ENCODE data around the gene KIAA1755. TPM values are rescaled to one million over a fixed set of nuclear protein-coding genes. Genes with fewer than 3 reads are reported as not detected.

Gene KIAA1755
- total RNA-seq, 4 donors from 2014 or later = 0.12 to 3.4 (median 0.39) TPM

DNA sequence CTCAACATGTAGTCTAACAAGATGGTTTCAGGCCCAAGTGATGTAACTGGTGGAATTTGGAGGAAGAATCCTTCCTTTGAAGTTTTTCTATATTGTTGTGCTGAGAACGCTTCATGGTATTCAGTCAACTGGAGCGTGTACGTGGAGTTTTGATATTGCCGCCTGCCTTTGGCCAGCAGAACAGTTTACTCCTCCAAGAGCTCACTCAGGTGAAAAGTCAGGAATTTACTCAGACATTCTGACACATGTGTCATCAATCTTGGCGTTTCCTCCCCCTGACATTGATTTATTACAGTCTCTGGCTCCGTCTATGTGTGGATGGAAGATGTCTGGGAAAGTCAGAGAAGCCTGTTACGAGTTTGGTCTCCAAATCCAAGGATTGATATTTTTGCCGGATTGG, 76.4 kb downstream of the KIAA1755 start:
- Histone ChIP-seq H3K27ac (no peak overlapping the region), H3K9me3 (no peaks in the 10 kb centered on the region), H3K36me3 (no peaks in the 10 kb centered on the region), H3K27me3 (no peaks in the 10 kb centered on the region), H3K4me3 (no peak overlapping the region), H3K4me1 (peaks cover 0 to 30% (median 0%) of the 10 kb centered on the region in 3 donors)
- TF ChIP-seq, protein P1, sequence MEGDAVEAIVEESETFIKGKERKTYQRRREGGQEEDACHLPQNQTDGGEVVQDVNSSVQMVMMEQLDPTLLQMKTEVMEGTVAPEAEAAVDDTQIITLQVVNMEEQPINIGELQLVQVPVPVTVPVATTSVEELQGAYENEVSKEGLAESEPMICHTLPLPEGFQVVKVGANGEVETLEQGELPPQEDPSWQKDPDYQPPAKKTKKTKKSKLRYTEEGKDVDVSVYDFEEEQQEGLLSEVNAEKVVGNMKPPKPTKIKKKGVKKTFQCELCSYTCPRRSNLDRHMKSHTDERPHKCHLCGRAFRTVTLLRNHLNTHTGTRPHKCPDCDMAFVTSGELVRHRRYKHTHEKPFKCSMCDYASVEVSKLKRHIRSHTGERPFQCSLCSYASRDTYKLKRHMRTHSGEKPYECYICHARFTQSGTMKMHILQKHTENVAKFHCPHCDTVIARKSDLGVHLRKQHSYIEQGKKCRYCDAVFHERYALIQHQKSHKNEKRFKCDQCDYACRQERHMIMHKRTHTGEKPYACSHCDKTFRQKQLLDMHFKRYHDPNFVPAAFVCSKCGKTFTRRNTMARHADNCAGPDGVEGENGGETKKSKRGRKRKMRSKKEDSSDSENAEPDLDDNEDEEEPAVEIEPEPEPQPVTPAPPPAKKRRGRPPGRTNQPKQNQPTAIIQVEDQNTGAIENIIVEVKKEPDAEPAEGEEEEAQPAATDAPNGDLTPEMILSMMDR (IDR thresholded peaks at IDR 0.05) = no peak
- TF ChIP-seq POLR2A (IDR thresholded peaks at IDR 0.05) = no peak
- no peak for DNase-seq
- intact Hi-C loops (cut with DNase I) = no loop called here
- 24 to 44% methylated on average over 8 of the region's 8 CpGs for WGBS, 2 donors

GRCh38 chr20:38181971-38182370, 78.6 kb downstream of the KIAA1755 start:
- intact Hi-C loops (cut with DNase I) = no loop called here
- no peak for DNase-seq
- WGBS, 2 donors = 78 to 90% methylated on average over 3 of the region's 3 CpGs

DNA sequence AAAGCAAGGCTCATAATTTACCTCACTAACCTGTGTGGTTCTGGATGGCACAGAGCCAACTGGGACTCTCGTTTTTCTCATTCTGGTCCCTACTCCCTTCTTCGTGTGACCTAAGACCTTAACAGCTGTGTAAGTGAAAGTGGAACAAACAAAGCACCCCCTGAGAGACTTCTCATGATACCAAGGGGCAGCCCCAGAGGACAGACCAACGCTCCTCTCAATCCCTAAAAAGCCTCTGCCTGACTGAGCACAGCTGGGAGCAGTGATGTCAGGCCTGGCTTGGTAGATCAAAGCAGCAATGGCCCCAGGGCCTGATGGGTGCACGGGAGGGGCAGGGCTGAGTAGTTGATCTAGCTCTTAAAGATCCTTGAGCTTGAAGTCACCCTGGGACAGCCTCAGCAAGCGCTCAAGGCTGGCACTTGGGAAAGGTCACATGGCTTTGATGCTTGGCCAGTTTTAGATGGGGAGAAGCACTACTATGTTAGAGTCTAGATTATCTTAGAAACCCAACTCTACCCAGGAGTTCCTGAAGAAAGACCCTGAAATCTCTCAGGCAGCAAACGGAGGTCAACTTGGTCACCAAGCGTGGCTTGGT, 79.2 kb downstream of the KIAA1755 start:
- Histone ChIP-seq H3K36me3 (no peaks in the 10 kb centered on the region), H3K27ac (no peak overlapping the region), H3K4me3 (no peak overlapping the region), H3K9me3 (no peaks in the 10 kb centered on the region), H3K4me1 (peaks cover 0 to 22% (median 0%) of the 10 kb centered on the region in 3 donors), H3K27me3 (no peaks in the 10 kb centered on the region)
- intact Hi-C loops (cut with DNase I) = no loop called here
- WGBS, 2 donors = 50 to 55% methylated on average over 5 to 7 of the region's 7 CpGs
- DNase-seq = no peak
- TF ChIP-seq, protein P1 (IDR thresholded peaks at IDR 0.05) = no peak
- TF ChIP-seq POLR2A (IDR thresholded peaks at IDR 0.05) = no peak

More at GRCh38 chr20:38181971-38182370, 78.6 kb downstream of the KIAA1755 start:
- TF ChIP-seq POLR2A (IDR thresholded peaks at IDR 0.05) = no peak
- TF ChIP-seq, protein P1 (IDR thresholded peaks at IDR 0.05) = no peak
- no peaks in the 10 kb centered on the region for H3K27me3 ChIP-seq
- H3K36me3 ChIP-seq = no peaks in the 10 kb centered on the region
- H3K4me3 ChIP-seq = no peak overlapping the region
- H3K4me1 ChIP-seq = peaks cover 0 to 24% (median 0%) of the 10 kb centered on the region in 3 donors
- no peak overlapping the region for H3K27ac ChIP-seq
- H3K9me3 ChIP-seq = no peaks in the 10 kb centered on the region

DNA sequence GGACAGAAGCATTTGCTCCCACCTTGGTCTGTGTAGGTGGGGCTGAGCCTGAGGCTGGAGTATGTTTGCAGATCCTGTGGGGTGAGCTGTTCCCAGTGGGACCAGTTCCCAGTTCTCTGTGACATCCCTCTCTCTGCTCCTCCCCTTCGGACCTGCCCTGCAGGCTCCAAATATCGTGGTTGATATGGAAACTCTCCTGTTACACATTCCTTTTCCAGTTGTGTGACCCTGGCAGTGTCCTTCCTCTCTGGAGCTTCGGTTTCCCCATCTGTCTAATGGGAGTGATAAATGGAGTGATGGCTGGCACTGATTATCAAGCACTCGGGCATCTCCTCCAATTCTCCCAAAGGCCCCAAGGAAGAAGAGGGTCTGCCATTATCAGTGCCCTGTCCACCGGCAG, 79.8 kb downstream of the KIAA1755 start:
- H3K27me3 ChIP-seq = no peaks in the 10 kb centered on the region
- H3K4me3 ChIP-seq = no peak overlapping the region
- H3K4me1 ChIP-seq = peaks cover 0 to 22% (median 0%) of the 10 kb centered on the region in 3 donors
- no peak overlapping the region for H3K27ac ChIP-seq
- WGBS, 2 donors = 15 to 37% methylated on average over 4 to 5 of the region's 5 CpGs
- no peaks in the 10 kb centered on the region for H3K36me3 ChIP-seq
- no peaks in the 10 kb centered on the region for H3K9me3 ChIP-seq
- TF ChIP-seq, protein P1 (IDR thresholded peaks at IDR 0.05) = no peak
- TF ChIP-seq POLR2A (IDR thresholded peaks at IDR 0.05) = no peak
- DNase-seq = no peak
- intact Hi-C loops (cut with DNase I) = no loop called here

DNA sequence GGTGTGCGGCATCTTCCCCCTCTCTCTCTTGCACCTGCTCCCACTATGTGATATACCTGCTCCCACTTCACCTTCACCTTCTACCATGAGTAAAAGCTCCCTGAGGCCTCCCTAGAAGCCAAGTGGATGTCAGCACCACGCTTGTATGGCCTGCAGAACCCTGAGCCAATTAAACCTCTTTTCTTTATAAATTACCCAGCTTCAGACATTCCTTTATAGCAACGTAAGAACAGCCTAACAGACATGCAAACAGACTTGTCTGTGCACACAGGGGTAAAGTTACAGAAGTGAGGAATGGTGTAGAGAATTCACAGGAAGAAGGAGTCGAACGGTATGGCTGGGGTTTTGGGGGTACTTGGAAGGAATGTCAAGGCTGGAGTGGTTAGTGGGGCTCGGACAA, 80.7 kb downstream of the KIAA1755 start:
- no peak for TF ChIP-seq POLR2A (IDR thresholded peaks at IDR 0.05)
- TF ChIP-seq, protein P1 (IDR thresholded peaks at IDR 0.05) = no peak
- WGBS, 2 donors = 67 to 73% methylated on average over 6 of the region's 6 CpGs
- DNase-seq = no peak
- Histone ChIP-seq H3K36me3 (no peaks in the 10 kb centered on the region), H3K4me3 (no peak overlapping the region), H3K4me1 (peaks cover 0 to 22% (median 0%) of the 10 kb centered on the region in 3 donors), H3K27ac (no peak overlapping the region), H3K9me3 (no peaks in the 10 kb centered on the region), H3K27me3 (no peaks in the 10 kb centered on the region)
- intact Hi-C loops (cut with DNase I) = no loop called here
